Measurements from ENCODE around the gene RILPL2.

DNA sequence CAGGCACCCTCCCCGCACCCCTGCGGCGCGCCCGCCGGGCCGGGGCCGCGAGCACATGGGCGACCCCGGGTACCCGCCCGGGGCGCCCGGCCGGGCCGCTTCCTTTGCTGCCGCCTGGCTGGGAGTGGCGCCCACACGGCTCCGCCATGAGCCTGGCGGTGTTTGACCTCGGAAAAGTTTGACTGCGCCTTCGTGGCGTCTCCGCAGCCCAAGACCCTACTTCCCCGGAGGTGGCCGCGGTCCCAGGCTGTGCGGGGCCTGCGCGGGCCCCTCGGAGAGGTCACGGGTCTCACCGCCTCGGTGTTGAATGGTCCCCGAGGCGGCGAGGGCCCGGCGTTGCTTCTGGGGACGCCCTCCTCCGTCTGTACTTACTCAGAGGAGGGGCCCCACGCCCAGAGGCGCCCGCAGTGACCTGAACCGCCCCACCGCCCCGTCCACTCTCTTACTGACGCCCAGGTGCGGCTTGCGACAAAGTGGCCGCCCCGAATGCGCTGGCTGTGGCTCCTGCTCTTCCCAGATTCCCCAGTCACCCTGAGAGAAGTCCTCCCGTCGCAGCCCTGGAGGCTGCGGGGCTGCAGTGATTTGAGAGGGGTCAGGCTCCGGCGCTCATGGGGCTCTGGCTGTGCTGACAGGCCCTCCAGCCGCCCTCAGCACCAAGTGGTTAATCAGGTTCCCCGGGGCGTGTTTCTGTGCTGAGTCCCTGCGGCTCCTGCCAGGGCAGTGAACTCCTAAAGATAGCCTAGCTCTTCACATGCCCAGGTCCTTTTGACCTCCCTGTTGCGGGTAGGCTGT, 46.7 kb downstream of the RILPL2 start:
- TF ChIP-seq, protein P1, sequence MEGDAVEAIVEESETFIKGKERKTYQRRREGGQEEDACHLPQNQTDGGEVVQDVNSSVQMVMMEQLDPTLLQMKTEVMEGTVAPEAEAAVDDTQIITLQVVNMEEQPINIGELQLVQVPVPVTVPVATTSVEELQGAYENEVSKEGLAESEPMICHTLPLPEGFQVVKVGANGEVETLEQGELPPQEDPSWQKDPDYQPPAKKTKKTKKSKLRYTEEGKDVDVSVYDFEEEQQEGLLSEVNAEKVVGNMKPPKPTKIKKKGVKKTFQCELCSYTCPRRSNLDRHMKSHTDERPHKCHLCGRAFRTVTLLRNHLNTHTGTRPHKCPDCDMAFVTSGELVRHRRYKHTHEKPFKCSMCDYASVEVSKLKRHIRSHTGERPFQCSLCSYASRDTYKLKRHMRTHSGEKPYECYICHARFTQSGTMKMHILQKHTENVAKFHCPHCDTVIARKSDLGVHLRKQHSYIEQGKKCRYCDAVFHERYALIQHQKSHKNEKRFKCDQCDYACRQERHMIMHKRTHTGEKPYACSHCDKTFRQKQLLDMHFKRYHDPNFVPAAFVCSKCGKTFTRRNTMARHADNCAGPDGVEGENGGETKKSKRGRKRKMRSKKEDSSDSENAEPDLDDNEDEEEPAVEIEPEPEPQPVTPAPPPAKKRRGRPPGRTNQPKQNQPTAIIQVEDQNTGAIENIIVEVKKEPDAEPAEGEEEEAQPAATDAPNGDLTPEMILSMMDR (IDR thresholded peaks at IDR 0.05; ENCODE audit: low read length), result no peak
- no peak for TF ChIP-seq EZH2phosphoT487 (IDR thresholded peaks at IDR 0.05; ENCODE audit: low read length)
